Effector CD8-positive, alpha-beta T cell (primary cell): ENCODE measurements around the gene WRNIP1.
"Not testable (repeated sequence)": the region's sequence is repeated elsewhere in the genome, so short reads cannot be mapped to it uniquely, and the experiment has no call there.

Experiments
- DNase-seq: peaks from one replicate; lab custom pipeline; 2025; lab: John Stamatoyannopoulos, UW

Gene WRNIP1

GRCh38 chr6:2741756-2742155 is 23.4 kb upstream of the WRNIP1 start:
- DNase-seq, result no peak

GRCh38 chr6:2743280-2744208 is 21.6 kb upstream of the WRNIP1 start:
- no peak for DNase-seq

GRCh38 chr6:2744209-2744771 is 20.9 kb upstream of the WRNIP1 start:
- no peak for DNase-seq

GRCh38 chr6:2744778-2745177 is 20.4 kb upstream of the WRNIP1 start:
- no peak for DNase-seq

DNA sequence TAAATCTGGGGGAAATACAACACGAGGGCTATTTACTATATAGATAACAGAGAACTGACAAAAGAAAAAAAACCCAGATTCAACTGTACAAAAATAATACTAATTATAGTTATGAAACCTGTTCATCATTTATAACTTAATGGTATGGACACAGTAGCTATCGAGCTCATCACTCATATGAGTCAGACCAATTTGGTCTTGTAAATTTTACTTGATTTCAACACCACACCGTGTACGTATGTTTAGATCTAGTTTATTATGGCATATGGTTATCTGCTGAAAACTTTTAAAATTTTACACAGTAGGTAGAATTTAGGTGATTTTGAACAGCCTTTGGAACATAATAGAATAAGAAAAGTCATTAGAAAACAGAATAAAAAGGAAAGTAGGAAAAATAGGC is 19.9 kb upstream of the WRNIP1 start:
- no peak for DNase-seq

DNA sequence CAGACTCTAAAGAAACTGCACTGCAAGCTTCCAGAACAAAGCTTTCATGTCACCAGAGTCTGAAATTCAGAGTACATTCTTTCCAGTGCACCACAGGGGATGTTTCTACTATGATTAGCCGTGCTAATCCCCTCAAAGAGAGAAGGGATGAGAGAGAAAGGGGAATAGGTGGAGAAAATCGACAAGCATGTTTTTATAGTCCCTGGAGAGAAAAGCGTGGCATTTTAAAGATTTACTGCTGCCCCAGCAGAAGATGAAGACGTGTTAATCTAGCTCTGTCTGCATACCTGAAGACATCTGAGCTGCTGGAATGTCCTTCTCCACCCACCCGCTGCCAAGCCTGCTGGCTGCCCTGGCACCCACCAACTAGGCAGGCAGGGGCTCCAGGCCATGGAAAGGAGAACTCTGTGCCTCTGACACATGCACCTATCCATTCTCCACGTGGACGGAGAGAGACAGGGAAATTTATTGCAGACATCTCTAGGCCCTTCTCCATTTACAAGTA is 18.6 kb upstream of the WRNIP1 start:
- DNase-seq, result no peak

DNA sequence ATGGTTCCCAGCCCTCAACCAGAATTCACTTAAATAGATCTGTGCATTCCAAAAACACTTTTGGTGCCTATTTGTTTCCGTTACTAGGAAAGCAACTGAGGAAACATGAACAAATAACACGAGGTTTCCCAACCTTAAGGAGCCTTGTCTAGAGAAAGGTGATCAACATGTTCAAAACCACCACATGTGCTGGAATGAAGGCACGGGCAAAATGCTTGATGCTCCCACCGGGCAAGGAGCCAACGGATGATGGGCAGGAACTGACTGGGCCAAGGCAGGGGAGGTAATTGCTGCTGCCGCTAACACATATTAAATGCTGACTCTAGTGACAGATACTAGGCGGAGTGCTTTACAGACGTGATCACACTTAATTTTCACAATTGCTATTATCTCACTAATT is 17.0 kb upstream of the WRNIP1 start:
- DNase-seq, result no peak

GRCh38 chr6:2749969-2750600 is 15.1 kb upstream of the WRNIP1 start:
- DNase-seq, result peak; percentile 48

DNA sequence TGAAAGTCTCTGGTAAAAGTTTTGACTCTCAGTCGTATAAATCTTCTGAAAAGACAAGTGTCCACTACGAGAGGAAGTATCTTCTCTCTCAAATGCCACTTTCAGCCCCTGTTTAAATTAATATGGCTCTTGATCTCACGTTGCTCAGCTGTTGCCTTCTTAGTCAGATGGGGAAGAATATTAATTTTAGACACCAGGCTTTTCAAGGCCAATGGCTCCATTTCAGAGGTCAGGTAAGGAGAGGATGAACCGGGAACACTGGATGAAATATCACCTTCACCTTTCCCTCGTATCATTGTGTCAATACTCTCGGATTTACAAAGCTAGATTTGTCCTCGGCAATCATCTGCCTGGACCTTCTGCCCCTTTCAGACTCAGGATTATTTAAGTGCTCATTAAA is 14.4 kb upstream of the WRNIP1 start, which contains the start of gene MYLK4:
MYLK4 (minus strand) TSS at position 91 of the 400 bp plus-strand sequence. CDS start 1,628 bp downstream, outside the sequence.
- no peak for DNase-seq

- DNase-seq, result no peak
Observed at GRCh38 chr6:2751871-2752270, 13.3 kb upstream of the WRNIP1 start.

DNA sequence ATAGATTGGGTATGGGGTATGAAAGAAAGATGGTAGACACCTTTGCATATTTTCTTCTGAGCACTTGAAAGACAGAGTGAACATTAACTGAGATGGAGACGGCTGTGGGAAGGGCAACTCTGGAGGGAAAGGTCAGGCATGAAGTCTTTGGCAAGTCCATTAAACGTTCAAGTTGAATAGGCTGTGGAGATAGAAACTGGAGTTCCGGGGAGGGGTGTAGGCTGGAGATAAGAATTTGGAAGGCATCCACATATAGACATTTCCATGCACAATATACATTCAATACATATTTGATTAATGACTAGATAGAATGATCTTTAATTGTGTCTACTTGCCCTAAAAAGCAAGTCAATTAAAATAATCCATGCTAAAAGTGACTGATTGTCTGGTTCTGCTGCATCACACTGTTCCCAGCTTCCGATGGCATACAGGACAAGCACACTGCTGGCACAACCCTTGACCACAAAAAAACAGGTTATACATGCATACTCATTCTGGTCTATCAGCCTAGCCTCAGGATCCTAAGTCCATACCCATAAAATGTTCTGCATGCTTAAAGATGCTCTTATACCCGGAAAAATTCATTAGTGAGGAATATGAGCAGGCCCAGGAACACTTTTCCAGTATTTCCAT is 12.6 kb upstream of the WRNIP1 start:
- DNase-seq, result no peak

- DNase-seq, result no peak
Observed at GRCh38 chr6:2753110-2753489, 12.1 kb upstream of the WRNIP1 start.

DNA sequence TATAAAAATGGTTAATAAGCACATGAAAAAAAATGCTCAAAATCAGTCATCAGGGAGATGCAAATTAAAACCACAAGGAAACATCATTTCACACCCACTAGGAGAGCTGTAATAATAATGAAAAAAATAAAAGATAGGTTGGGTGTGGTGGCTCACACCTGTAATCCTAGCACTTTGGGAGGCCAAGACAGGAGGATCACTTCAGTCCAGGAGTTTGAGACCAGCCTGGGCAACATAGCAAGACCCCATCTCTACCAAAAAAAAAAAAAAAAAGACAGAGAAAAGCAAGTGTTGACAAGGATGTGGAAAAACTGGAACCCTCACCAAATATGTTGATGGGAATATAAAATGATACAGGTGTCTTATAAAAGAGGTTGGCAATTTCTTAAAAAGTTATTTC is 11.4 kb upstream of the WRNIP1 start:
- no peak for DNase-seq

DNA sequence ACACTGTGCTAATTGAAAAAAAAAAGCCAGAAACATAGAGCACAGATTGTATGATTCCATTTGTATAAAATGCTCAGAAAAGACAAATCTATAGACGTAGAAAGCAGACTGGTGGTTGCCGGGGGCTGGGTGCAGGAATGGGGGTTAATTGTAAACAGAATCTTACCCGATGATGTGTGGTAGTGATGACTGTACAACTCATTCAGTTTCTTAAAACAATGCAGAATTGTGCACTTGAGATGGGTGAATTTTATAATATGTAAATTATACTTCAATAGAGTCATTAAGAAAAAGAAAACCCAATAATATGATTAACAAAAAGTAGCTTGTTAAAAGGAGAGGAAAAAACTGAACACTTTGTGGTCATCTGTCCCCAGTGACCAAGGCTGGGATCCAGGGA is 10.8 kb upstream of the WRNIP1 start:
- DNase-seq, result no peak

DNA sequence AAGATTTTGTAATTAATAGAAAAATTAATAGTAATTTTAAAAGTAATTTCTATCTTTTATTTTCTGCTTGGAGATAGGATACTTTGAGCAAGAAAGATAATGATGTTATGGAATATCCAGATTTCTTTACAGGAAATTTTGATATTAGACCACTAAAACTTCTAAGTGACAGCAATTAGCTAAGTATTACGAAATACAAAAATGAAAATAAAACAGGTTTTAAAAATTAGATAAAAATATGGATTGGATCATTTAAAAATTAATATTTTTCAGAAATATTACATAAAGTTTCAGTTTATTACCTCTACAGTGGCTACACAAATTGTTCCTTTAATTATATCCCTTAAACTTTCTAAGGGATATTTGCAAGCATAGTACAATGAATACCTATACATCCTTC is 10.3 kb upstream of the WRNIP1 start:
- no peak for DNase-seq

DNA sequence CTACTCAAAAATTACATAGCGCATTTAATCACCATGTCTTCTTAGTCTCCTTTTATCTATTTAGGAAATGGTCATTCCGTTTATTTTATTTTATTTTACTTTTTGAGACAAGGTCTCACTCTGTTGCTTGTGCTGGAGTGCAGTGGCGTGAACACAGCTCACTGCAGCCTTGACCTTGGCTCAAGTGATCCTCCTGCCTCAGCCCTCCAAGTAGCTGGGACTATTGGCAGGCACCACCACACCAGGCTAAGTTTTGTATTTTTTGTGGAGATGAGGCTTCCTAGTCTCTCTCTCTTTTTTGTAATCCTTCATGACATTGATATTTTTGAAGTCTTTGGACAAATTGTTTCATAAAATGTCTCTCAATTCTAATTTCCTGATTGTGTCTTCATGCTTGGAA is 9.7 kb upstream of the WRNIP1 start:
- DNase-seq, result no peak

- no peak for DNase-seq
Observed at GRCh38 chr6:2756241-2756640, 9.0 kb upstream of the WRNIP1 start.

DNA sequence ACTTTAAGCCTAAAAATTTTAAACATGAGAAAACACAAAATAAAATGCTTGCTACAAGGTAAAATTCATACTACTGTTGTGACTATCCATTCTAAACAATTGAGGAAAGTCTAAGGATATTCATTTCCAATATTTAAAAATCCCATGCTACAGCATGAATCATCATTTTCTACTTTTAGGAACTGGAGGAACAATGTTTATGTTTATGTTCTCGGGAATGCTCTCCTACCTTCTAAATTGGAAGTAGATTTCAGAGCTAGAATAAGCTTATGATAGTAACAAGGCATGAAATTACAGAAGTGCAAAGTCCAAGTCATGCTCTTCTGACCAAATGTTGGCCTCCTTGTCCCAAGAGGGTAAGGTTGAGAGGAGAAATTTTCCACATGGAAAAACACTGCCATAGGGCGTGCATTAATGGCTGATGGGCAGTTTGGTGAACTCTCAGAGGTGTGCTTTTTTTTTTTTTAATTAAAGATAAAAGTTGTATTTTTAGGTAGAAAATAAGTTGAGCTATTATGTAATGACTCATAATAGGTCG is 8.4 kb upstream of the WRNIP1 start:
- DNase-seq, result no peak

GRCh38 chr6:2758980-2759379 is 6.2 kb upstream of the WRNIP1 start:
- no peak for DNase-seq

GRCh38 chr6:2760882-2761842 is 4.0 kb upstream of the WRNIP1 start:
- no peak for DNase-seq

GRCh38 chr6:2762868-2763267 is 2.3 kb upstream of the WRNIP1 start:
- not testable (repeated sequence) for DNase-seq
